ENCODE measurements around the gene MTHFR.

MTHFR gene

DNA sequence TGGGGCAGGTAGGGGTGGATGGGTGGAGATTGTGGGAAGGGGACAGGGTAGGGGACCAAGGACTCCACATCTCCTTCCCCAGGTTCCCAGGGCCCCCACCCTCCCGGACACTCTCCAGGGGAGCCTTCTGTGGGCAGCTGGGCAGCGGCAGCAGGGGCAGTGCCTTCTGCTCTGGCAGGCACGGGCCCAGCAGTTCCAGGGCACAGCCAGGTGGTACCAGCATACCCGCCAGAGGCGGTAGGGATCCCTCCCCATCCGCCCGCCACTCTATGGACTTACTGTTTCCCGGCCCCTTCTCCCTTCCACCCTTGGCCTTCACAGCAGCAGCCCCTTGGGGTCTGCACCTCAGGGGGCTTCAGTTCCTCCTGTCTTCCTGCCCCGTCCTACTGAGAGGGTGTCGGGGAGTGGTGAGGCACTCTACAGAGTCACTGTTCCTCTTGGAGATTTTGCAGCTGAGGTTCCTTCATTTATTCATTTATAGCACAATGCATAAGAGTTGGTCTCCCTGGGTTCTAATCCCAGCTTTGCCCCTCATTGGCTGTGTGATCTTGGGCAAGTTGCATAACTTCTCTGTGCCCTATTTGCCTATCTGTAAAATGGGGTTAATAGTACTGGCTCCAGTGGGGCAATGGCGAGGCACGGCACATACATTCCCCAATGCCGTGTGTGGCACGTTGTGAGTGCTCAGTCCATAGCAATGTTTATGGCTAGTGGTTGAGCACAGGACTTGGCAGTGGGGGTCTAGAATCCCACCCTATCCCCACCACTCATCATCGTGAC, 26.7 kb downstream of the MTHFR start:
- no peaks in the 10 kb centered on the region for H3K36me3 ChIP-seq (ENCODE audit: control insufficient read depth, insufficient read depth, low read length)
- no peaks in the 10 kb centered on the region; the same call in 1 of the 2 replicates for H3K4me1 ChIP-seq (ENCODE audit: control insufficient read depth, insufficient read depth, low read length)
- no peaks in the 10 kb centered on the region for H3K9me3 ChIP-seq (ENCODE audit: control insufficient read depth, insufficient read depth, low read depth, low read length)
- no peak overlapping the region for H3K9ac ChIP-seq (ENCODE audit: low read length)
- H3K4me3 ChIP-seq (ENCODE audit: low read depth, low read length) = no peak overlapping the region
- H3K27me3 ChIP-seq (ENCODE audit: control insufficient read depth, insufficient read depth, low read length) = no peaks in the 10 kb centered on the region
- no peak overlapping the region for H3K27ac ChIP-seq (ENCODE audit: low read depth, low read length)

DNA sequence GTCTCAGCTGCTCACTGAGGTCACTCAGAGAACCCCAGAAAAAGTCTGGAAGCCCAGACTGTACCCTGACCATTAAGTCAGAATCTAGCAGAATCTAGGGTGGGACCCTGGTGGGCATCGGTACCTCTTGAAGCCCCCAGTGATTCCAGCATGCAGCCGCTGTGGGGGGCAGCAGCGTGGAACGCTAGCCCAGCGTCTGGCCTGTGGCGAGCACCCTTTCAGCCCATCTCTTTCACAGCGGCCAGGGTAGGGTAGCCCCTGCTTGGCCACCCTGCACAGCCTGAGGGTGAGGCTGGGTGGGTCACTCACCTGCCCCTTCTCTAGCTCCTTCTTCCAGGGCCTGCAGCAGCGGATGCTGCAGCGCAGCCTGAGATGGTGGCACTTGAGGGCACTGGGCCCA, 27.4 kb downstream of the MTHFR start:
- Histone ChIP-seq H3K4me3 (ENCODE audit: low read depth, low read length) (no peak overlapping the region), H3K36me3 (ENCODE audit: control insufficient read depth, insufficient read depth, low read length) (no peaks in the 10 kb centered on the region), H3K27ac (ENCODE audit: low read depth, low read length) (no peak overlapping the region), H3K9ac (ENCODE audit: low read length) (no peak overlapping the region), H3K9me3 (ENCODE audit: control insufficient read depth, insufficient read depth, low read depth, low read length) (no peaks in the 10 kb centered on the region), H3K4me1 (ENCODE audit: control insufficient read depth, insufficient read depth, low read length) (no peaks in the 10 kb centered on the region), H3K27me3 (ENCODE audit: control insufficient read depth, insufficient read depth, low read length) (no peaks in the 10 kb centered on the region)

DNA sequence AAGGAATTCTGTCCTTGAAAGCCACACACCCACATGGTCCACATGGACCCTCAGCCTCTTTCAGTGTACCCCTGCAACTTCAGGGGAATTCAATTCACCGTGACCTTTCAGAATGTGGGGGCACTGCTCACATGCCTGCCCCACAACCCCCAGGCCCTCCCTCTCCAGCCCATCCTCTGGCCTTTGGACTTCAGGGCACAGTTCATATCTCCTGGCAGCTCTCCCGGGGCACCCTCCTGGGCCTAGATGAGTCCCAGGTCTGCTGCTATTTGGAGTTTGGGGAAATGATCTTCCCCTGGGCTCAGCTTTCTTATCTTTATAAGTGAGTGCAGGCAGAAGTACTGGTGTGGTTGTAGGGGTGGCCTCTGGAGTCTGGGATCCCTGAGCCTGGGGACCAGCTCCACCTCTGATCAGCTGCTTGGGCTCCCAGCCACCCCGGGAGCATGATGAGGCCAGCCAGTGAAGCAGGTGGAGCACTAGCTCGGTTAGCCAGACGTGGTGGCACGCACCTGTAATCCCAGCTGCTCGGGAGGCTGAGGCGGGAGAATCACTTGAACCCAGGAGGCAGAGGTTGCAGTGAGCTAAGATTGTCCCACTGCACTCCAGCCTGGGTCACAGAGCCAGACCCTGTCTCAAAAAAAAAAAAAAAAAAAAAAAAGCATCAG, 28.0 kb downstream of the MTHFR start:
- Histone ChIP-seq H3K9ac (ENCODE audit: low read length) (no peak overlapping the region), H3K27me3 (ENCODE audit: control insufficient read depth, insufficient read depth, low read length) (no peaks in the 10 kb centered on the region), H3K4me3 (ENCODE audit: low read depth, low read length) (no peak overlapping the region), H3K36me3 (ENCODE audit: control insufficient read depth, insufficient read depth, low read length) (no peaks in the 10 kb centered on the region), H3K9me3 (ENCODE audit: control insufficient read depth, insufficient read depth, low read depth, low read length) (no peaks in the 10 kb centered on the region), H3K27ac (ENCODE audit: low read depth, low read length) (no peak overlapping the region), H3K4me1 (ENCODE audit: control insufficient read depth, insufficient read depth, low read length) (no peaks in the 10 kb centered on the region)

DNA sequence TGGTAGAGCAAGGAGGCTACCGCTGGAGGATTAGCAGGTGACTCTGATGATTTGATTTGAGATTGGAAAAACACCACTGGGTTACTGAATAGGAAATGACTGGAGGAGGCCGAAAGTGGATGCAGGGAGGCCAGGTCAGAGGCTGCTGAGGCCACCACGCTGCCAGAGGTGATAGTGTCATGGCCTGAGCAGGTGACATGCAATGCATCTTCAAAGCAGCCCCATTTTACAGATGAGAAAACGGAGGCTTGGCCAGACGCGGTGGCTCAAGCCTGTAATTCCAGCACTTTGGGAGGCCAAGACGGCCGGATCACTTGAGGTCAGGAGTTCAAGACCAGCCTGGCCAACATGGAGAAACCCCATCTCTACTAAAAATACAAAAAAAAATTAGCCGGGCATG, 31.0 kb downstream of the MTHFR start:
- Histone ChIP-seq H3K4me1 (ENCODE audit: control insufficient read depth, insufficient read depth, low read length) (no peaks in the 10 kb centered on the region), H3K4me3 (ENCODE audit: low read depth, low read length) (no peak overlapping the region), H3K9me3 (ENCODE audit: control insufficient read depth, insufficient read depth, low read depth, low read length) (no peaks in the 10 kb centered on the region), H3K27ac (ENCODE audit: low read depth, low read length) (no peak overlapping the region), H3K36me3 (ENCODE audit: control insufficient read depth, insufficient read depth, low read length) (no peaks in the 10 kb centered on the region), H3K27me3 (ENCODE audit: control insufficient read depth, insufficient read depth, low read length) (no peaks in the 10 kb centered on the region), H3K9ac (ENCODE audit: low read length) (no peak overlapping the region)

- Histone ChIP-seq H3K4me1 (ENCODE audit: control insufficient read depth, insufficient read depth, low read length) (peaks cover 5% of the 10 kb centered on the region; the same call in 1 of the 2 replicates), H3K4me3 (ENCODE audit: low read depth, low read length) (no peak overlapping the region), H3K36me3 (ENCODE audit: control insufficient read depth, insufficient read depth, low read length) (no peaks in the 10 kb centered on the region), H3K27me3 (ENCODE audit: control insufficient read depth, insufficient read depth, low read length) (no peaks in the 10 kb centered on the region), H3K9me3 (ENCODE audit: control insufficient read depth, insufficient read depth, low read depth, low read length) (no peaks in the 10 kb centered on the region), H3K27ac (ENCODE audit: low read depth, low read length) (no peak overlapping the region), H3K9ac (ENCODE audit: low read length) (no peak overlapping the region)
Measured at GRCh38 chr1:11772458-11772857, 33.3 kb downstream of the MTHFR start.

DNA sequence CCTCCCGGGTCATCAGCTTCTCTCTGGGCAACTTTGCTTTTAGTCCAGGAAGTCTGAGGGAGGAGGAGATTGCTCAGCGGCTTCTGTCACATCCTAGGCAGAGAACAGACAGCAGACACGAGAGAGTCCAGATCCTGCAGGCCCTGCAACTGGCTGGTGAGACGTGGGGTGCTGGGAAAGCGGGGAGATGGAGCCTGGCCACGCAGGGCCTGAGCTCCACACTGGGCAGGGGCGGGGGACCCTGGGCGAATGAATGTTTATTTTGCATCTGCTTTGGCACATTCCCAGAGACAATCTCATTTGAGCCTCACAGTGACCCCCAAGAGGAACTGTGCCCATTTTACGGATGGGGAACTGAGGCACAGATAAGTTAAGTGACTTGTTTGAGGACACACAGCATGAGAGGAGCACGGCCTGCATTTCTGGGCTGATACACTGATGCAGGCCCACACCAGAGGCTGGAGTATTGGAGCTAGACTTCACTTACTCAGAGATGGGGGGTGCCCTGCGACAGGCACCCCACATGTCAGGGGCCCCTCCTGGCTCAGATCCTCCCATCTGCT, 34.2 kb downstream of the MTHFR start:
- H3K9me3 ChIP-seq (ENCODE audit: control insufficient read depth, insufficient read depth, low read depth, low read length) = no peaks in the 10 kb centered on the region
- no peak overlapping the region for H3K27ac ChIP-seq (ENCODE audit: low read depth, low read length)
- H3K4me3 ChIP-seq (ENCODE audit: low read depth, low read length) = no peak overlapping the region
- no peaks in the 10 kb centered on the region for H3K27me3 ChIP-seq (ENCODE audit: control insufficient read depth, insufficient read depth, low read length)
- no peaks in the 10 kb centered on the region for H3K36me3 ChIP-seq (ENCODE audit: control insufficient read depth, insufficient read depth, low read length)
- peaks cover 6% of the 10 kb centered on the region; the same call in 1 of the 2 replicates for H3K4me1 ChIP-seq (ENCODE audit: control insufficient read depth, insufficient read depth, low read length)
- no peak overlapping the region for H3K9ac ChIP-seq (ENCODE audit: low read length)

DNA sequence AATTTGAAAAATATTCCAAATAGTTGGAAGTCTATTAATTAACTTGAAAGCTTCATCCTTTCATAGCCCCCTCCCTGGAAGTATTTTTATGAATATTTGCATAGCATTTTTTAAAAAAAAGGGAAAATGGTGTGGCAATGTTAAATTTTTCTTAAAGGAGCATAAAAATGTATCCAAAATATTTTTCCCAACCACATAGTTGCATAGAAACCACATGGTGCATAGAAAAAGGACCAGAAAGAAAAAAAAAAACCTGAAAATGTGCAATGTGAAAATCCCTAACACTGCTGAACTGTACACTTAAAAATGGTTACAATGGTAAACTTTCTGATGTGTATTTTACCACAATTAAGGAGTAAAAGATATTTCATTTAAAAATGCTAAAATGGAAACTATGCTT, 35.8 kb downstream of the MTHFR start:
- Histone ChIP-seq H3K27me3 (ENCODE audit: control insufficient read depth, insufficient read depth, low read length) (no peaks in the 10 kb centered on the region), H3K4me3 (ENCODE audit: low read depth, low read length) (no peak overlapping the region), H3K27ac (ENCODE audit: low read depth, low read length) (no peak overlapping the region), H3K4me1 (ENCODE audit: control insufficient read depth, insufficient read depth, low read length) (peaks cover 8% of the 10 kb centered on the region; the same call in 1 of the 2 replicates), H3K9ac (ENCODE audit: low read length) (no peak overlapping the region), H3K36me3 (ENCODE audit: control insufficient read depth, insufficient read depth, low read length) (no peaks in the 10 kb centered on the region), H3K9me3 (ENCODE audit: control insufficient read depth, insufficient read depth, low read depth, low read length) (no peaks in the 10 kb centered on the region)

- Histone ChIP-seq H3K9ac (ENCODE audit: low read length) (no peak overlapping the region), H3K4me1 (ENCODE audit: control insufficient read depth, insufficient read depth, low read length) (peaks cover 8% of the 10 kb centered on the region; the same call in 1 of the 2 replicates), H3K27me3 (ENCODE audit: control insufficient read depth, insufficient read depth, low read length) (no peaks in the 10 kb centered on the region), H3K4me3 (ENCODE audit: low read depth, low read length) (no peak overlapping the region), H3K27ac (ENCODE audit: low read depth, low read length) (no peak overlapping the region), H3K36me3 (ENCODE audit: control insufficient read depth, insufficient read depth, low read length) (no peaks in the 10 kb centered on the region), H3K9me3 (ENCODE audit: control insufficient read depth, insufficient read depth, low read depth, low read length) (no peaks in the 10 kb centered on the region)
Measured at GRCh38 chr1:11769274-11769673, 36.5 kb downstream of the MTHFR start.

DNA sequence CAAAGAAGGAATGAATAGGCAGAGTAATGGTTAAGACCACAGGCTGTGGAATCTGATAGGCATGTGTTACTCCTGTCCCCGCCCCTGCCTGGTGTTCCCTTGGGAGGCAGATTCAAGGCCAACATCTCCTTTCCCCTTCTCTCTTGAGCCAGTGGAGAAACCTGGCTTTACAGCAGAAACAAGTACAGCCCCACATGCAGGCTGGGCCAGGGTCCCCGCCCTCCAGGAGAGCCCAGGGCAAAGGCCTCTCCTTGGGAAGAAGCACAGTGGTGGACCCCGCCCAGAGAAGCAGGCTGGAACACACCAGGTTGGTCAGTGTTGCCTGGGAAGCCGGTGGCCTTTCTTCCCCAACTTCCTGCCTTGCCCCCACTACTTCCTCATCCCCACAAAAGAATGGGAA, 36.9 kb downstream of the MTHFR start:
- Histone ChIP-seq H3K9ac (ENCODE audit: low read length) (no peak overlapping the region), H3K27ac (ENCODE audit: low read depth, low read length) (no peak overlapping the region), H3K27me3 (ENCODE audit: control insufficient read depth, insufficient read depth, low read length) (no peaks in the 10 kb centered on the region), H3K4me1 (ENCODE audit: control insufficient read depth, insufficient read depth, low read length) (peaks cover 8% of the 10 kb centered on the region; the same call in 1 of the 2 replicates), H3K9me3 (ENCODE audit: control insufficient read depth, insufficient read depth, low read depth, low read length) (no peaks in the 10 kb centered on the region), H3K4me3 (ENCODE audit: low read depth, low read length) (no peak overlapping the region), H3K36me3 (ENCODE audit: control insufficient read depth, insufficient read depth, low read length) (no peaks in the 10 kb centered on the region)

GRCh38 chr1:11767922-11768704, 37.7 kb downstream of the MTHFR start:
- Histone ChIP-seq H3K9ac (ENCODE audit: low read length) (no peak overlapping the region), H3K9me3 (ENCODE audit: control insufficient read depth, insufficient read depth, low read depth, low read length) (no peaks in the 10 kb centered on the region), H3K36me3 (ENCODE audit: control insufficient read depth, insufficient read depth, low read length) (no peaks in the 10 kb centered on the region), H3K27me3 (ENCODE audit: control insufficient read depth, insufficient read depth, low read length) (peaks cover 5% of the 10 kb centered on the region; the same call in 1 of the 2 replicates), H3K4me1 (ENCODE audit: control insufficient read depth, insufficient read depth, low read length) (peaks cover 9% of the 10 kb centered on the region), H3K27ac (ENCODE audit: low read depth, low read length) (no peak overlapping the region), H3K4me3 (ENCODE audit: low read depth, low read length) (no peak overlapping the region)

Measured in HUES6 (cell line).